ENCODE results near the gene RAD54L2.

RAD54L2 gene

DNA sequence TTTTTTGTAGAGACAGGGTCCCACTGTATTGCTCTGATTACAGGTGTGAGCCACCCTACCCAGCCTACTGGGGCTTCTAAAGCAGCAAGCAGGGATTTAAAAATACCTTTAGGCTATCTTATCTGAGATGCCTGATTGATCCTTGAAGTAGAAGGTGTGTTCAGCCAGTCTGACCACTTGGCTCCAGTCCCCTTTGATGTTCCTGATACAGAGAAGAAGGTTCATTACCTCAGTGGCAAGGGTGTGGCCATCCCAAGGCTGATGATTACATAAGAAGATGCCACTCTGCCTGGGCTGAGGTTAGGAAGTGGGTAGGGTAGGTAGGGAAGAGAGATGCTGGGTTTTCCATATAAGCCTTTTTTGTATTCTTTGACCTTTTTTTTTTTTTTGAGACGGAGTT lies 27.5 kb upstream of the RAD54L2 start:
- ChIA-PET POLR2A (interaction anchor here (1.0 kb wide), 1 partner anchor 11 kb away, joined by 6 read pairs; the partner anchor contains the start of gene DCAF1), CTCF (interaction anchor here (1.0 kb wide), 1 partner anchor 171 kb away, joined by 3 read pairs; no protein-coding TSS in a partner anchor)
- H3K4me1 ChIP-seq (ENCODE audit: control insufficient read depth, insufficient read depth, low read length) = no peaks in the 10 kb centered on the region

GRCh38 chr3:51514210-51514609 lies 24.3 kb upstream of the RAD54L2 start:
- Histone ChIP-seq H3K4me3 (ENCODE audit: low read depth, low read length) (no peak overlapping the region), H3K36me3 (ENCODE audit: control insufficient read depth in 2 of 2, insufficient read depth in 1 of 2, low read length in 2 of 2) (no peaks in the 10 kb centered on the region), H3K4me1 (ENCODE audit: control insufficient read depth, insufficient read depth, low read length) (no peaks in the 10 kb centered on the region), H3K9me3 (ENCODE audit: control insufficient read depth, insufficient read depth, low read depth, low read length) (no peaks in the 10 kb centered on the region), H3K27ac (ENCODE audit: extremely low read depth, low read depth, low read length) (no peak overlapping the region)
- TF ChIP-seq ZNF175 (tag by site-specific recombination; IDR thresholded peaks at IDR 0.05) (no peak), ZXDB (tag by site-specific recombination; IDR thresholded peaks at IDR 0.05) (no peak), ZNF529 (tag by site-specific recombination; IDR thresholded peaks at IDR 0.05; ENCODE audit: insufficient replicate concordance) (no peak)
- TF ChIP-seq, protein P1, sequence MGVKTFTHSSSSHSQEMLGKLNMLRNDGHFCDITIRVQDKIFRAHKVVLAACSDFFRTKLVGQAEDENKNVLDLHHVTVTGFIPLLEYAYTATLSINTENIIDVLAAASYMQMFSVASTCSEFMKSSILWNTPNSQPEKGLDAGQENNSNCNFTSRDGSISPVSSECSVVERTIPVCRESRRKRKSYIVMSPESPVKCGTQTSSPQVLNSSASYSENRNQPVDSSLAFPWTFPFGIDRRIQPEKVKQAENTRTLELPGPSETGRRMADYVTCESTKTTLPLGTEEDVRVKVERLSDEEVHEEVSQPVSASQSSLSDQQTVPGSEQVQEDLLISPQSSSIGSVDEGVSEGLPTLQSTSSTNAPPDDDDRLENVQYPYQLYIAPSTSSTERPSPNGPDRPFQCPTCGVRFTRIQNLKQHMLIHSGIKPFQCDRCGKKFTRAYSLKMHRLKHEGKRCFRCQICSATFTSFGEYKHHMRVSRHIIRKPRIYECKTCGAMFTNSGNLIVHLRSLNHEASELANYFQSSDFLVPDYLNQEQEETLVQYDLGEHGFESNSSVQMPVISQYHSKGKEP (tag by site-specific recombination; IDR thresholded peaks at IDR 0.05) = no peak
- TF ChIP-seq, protein P2, sequence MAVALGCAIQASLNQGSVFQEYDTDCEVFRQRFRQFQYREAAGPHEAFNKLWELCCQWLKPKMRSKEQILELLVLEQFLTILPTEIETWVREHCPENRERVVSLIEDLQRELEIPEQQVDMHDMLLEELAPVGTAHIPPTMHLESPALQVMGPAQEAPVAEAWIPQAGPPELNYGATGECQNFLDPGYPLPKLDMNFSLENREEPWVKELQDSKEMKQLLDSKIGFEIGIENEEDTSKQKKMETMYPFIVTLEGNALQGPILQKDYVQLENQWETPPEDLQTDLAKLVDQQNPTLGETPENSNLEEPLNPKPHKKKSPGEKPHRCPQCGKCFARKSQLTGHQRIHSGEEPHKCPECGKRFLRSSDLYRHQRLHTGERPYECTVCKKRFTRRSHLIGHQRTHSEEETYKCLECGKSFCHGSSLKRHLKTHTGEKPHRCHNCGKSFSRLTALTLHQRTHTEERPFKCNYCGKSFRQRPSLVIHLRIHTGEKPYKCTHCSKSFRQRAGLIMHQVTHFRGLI (tag by site-specific recombination; IDR thresholded peaks at IDR 0.05) = no peak
- TF ChIP-seq, protein P3, sequence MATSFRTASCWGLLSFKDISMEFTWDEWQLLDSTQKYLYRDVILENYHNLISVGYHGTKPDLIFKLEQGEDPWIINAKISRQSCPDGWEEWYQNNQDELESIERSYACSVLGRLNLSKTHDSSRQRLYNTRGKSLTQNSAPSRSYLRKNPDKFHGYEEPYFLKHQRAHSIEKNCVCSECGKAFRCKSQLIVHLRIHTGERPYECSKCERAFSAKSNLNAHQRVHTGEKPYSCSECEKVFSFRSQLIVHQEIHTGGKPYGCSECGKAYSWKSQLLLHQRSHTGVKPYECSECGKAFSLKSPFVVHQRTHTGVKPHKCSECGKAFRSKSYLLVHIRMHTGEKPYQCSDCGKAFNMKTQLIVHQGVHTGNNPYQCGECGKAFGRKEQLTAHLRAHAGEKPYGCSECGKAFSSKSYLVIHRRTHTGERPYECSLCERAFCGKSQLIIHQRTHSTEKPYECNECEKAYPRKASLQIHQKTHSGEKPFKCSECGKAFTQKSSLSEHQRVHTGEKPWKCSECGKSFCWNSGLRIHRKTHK (tag by site-specific recombination; IDR thresholded peaks at IDR 0.05) = no peak
- ChIA-PET CTCF (no interaction called here), POLR2A (no interaction called here)

More for the DNA sequence above, 27.5 kb upstream of the RAD54L2 start:
- no peak for TF ChIP-seq ZNF692 (tag by site-specific recombination; IDR thresholded peaks at IDR 0.05)
- H3K4me3 ChIP-seq (ENCODE audit: low read depth, low read length) = no peak overlapping the region
- H3K36me3 ChIP-seq (ENCODE audit: control insufficient read depth in 2 of 2, insufficient read depth in 1 of 2, low read length in 2 of 2) = no peaks in the 10 kb centered on the region
- H3K9me3 ChIP-seq (ENCODE audit: control insufficient read depth, insufficient read depth, low read depth, low read length) = no peaks in the 10 kb centered on the region
- no peak overlapping the region for H3K27ac ChIP-seq (ENCODE audit: extremely low read depth, low read depth, low read length)

GRCh38 chr3:51519848-51520247 lies 18.7 kb upstream of the RAD54L2 start:
- H3K4me1 ChIP-seq (ENCODE audit: control insufficient read depth, insufficient read depth, low read length) = no peaks in the 10 kb centered on the region
- TF ChIP-seq KLF7 (tag by site-specific recombination; IDR thresholded peaks at IDR 0.05; ENCODE audit: borderline replicate concordance) (no peak), ZNF394 (tag by site-specific recombination; IDR thresholded peaks at IDR 0.05; ENCODE audit: borderline replicate concordance) (no peak), AEBP2 (tag by site-specific recombination; IDR thresholded peaks at IDR 0.05; ENCODE audit: borderline replicate concordance) (no peak), ZBTB21 (tag by site-specific recombination; IDR thresholded peaks at IDR 0.05) (no peak), ZNF391 (tag by site-specific recombination; IDR thresholded peaks at IDR 0.05; ENCODE audit: borderline replicate concordance, low read depth) (no peak), PBX3 (CRISPR knock-in tag; IDR thresholded peaks at IDR 0.05) (no peak), ZNF768 (tag by site-specific recombination; IDR thresholded peaks at IDR 0.05) (no peak), ZNF561 (tag by site-specific recombination; IDR thresholded peaks at IDR 0.05; ENCODE audit: borderline replicate concordance) (no peak), ZNF549 (tag by site-specific recombination; IDR thresholded peaks at IDR 0.05) (no peak), ZNF571 (tag by site-specific recombination; IDR thresholded peaks at IDR 0.05) (no peak), ZNF10 (tag by site-specific recombination; IDR thresholded peaks at IDR 0.05) (no peak), TRIM28 (IDR thresholded peaks at IDR 0.05; ENCODE audit: borderline replicate concordance, low read length) (no peak), ZNF239 (tag by site-specific recombination; IDR thresholded peaks at IDR 0.05) (no peak), ZFP37 (tag by site-specific recombination; IDR thresholded peaks at IDR 0.05) (no peak), ZNF433 (tag by site-specific recombination; IDR thresholded peaks at IDR 0.05; ENCODE audit: low read depth) (no peak)
- H3K9me3 ChIP-seq (ENCODE audit: control insufficient read depth, insufficient read depth, low read depth, low read length) = no peaks in the 10 kb centered on the region
- POLR2A ChIA-PET = no interaction called here
- no peak overlapping the region for H3K4me3 ChIP-seq (ENCODE audit: low read depth, low read length)
- CTCF ChIA-PET = no interaction called here
- H3K27ac ChIP-seq (ENCODE audit: extremely low read depth, low read depth, low read length) = no peak overlapping the region
- no peaks in the 10 kb centered on the region for H3K36me3 ChIP-seq (ENCODE audit: control insufficient read depth in 2 of 2, insufficient read depth in 1 of 2, low read length in 2 of 2)

All from HEK293 (cell line).